Erythroblast (primary cell): Measurements from ENCODE around the gene THBS2.
A peak's percentile ranks its signal among the peaks of the same experiment; 100 is the strongest.
"Not testable (repeated sequence)": the region's sequence is repeated elsewhere in the genome, so short reads cannot be mapped to it uniquely, and the experiment has no call there.

ENCODE experiments used
- DNase-seq, 2 experiments: peaks; one replicate each; lab custom pipeline; 2025; lab: John Stamatoyannopoulos, UW
- GATA1 ChIP-seq: IDR thresholded peaks from 2 replicates; pipeline ENCODE4 v1.6.1; 2011; ENCODE audit warnings: low read depth, mild to moderate bottlenecking, control low read depth, low read length, moderate library complexity
- POLR2A ChIP-seq: IDR thresholded peaks from 2 replicates; pipeline ENCODE4 v1.6.1; 2011; ENCODE audit warnings: mild to moderate bottlenecking, low read length

The THBS2 gene

GRCh38 chr6:169224185-169224695 is 29.4 kb downstream of the THBS2 start:
- no peak for DNase-seq
- TF ChIP-seq POLR2A = no peak
- no peak for TF ChIP-seq GATA1

GRCh38 chr6:169223006-169223405 is 30.6 kb downstream of the THBS2 start:
- no peak for DNase-seq
- TF ChIP-seq GATA1 (no peak), POLR2A (no peak)

DNA sequence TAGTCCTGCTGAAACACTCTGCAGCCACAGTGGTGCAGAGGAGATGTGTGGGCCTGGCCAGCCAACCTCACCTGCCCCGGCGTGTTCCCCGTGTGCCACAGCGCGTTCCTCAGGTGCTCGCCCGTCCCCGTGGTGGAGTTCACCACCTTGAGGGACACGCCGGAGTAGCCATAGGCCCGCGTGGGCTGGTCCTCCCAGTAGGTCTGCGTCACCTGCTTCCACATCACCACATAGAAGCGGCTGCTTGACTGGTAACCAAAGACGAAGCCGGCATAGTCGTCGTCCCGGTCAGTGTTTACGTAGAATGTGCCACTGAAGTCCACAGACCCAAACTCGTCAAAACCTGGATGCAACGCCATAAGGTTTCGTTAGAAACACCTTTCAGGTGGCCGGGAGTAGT is 31.5 kb downstream of the THBS2 start:
- DNase-seq = no peak

DNA sequence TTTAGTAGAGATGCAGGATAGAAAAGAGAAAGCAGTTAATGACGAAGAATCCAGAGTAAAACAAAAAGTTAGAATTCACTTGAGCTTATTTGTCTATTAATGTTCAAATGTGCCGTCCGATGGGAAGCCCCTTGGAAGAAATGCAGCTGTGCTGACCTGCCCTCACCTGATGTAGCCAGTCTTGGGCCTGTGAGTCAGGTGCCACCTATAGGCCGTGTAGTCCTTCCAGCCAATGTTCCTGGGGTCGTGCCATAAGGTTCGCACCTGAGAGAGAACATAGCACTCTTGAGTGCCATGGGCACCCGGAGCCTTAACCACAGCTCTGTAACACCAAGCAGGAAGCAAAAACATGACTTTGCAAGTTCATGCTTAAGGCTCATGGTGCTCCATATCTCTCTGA is 32.4 kb downstream of the THBS2 start:
- no peak for TF ChIP-seq POLR2A
- no peak for TF ChIP-seq GATA1

More for the DNA sequence above, 31.5 kb downstream of the THBS2 start:
- no peak for TF ChIP-seq POLR2A
- no peak for TF ChIP-seq GATA1

DNA sequence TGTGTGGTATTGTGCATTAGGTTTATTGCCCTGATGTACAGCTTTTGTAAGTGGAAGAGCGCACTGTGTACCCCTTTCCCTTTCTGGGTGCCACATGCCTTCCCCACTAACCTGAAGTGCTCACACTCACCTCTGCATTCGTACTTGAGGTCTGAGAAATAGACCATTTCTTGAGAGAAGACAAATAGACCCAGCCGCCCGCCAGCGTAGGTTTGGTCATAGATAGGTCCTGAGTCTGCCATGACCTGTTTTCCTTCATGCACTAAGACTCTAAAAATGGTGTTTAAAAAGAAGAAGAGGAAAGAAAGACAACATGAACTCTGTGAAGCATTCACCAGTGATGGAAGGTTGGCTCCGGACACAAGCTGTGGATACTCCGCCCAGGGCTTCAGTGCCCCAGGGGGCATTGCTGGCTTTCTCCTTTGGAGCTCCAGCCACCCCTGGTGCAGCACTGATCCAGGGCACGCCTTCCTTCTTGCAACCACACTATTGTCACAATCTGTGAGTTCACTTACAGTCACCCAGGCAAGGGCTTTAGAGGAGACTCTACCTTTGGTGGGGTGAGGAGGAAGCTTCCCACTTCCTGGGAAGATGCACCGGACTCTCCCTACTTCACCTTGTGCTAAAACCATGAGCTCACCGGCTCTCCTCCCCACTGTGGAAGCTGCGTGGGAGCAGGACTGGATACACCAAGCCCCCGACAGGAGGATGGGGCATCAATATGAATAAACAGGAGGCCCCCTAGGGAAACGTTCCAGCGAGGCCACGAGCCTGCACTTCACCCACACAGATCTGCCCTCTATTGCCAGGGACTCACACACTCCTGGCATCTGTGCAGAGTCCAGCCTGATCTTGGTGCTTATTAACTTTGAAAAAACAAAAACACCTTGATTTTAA is 33.3 kb downstream of the THBS2 start:
- TF ChIP-seq GATA1 (no peak), POLR2A (no peak)
- DNase-seq = no peak

More for the DNA sequence above, 32.4 kb downstream of the THBS2 start:
- DNase-seq = no peak

GRCh38 chr6:169217972-169218371 is 35.7 kb downstream of the THBS2 start:
- TF ChIP-seq GATA1 = no peak
- TF ChIP-seq POLR2A = no peak
- DNase-seq = no peak

GRCh38 chr6:169216830-169217229 is 36.8 kb downstream of the THBS2 start:
- no peak for DNase-seq

GRCh38 chr6:169215201-169215681 is 38.4 kb downstream of the THBS2 start:
- TF ChIP-seq GATA1 = no peak
- TF ChIP-seq POLR2A = no peak
- no peak for DNase-seq

More at GRCh38 chr6:169216830-169217229, 36.8 kb downstream of the THBS2 start:
- TF ChIP-seq GATA1 = no peak
- TF ChIP-seq POLR2A = no peak

- not testable (repeated sequence) for DNase-seq
Measured at GRCh38 chr6:169214789-169215188, 38.9 kb downstream of the THBS2 start.

DNA sequence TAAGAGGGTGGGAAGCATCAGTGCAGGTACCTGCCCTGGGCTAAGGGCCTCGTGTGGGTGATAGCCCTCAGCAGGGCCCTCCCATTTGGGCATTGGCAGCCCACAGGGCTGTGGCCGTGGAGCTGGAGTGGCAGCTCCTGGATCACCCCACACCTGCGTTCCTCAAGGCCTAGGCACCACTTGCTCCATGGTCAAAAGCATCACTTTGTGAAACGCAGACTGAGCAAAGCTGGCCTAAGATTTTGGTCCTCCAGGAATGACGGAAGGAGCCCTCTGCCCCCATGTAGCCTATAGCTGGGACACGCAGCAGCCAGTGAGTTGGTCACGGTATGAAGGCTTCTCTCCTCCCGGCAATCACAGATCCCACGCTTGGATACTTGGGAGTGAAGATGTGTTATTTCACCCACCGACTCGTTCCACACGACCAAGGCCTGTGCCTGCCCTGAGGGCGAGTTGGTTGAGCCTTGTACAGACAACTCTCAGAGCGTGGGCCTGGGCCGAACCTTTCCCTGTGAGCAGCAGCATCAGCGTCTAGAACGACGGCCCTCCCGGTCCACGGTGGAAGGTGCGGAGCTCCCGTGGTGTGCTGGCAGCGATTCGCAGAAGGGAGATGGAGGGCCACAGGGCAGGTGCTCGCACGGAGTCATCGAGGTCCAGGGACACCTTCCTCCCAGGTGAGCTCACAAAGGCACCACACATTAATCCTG is 39.7 kb downstream of the THBS2 start:
- TF ChIP-seq POLR2A = no peak
- TF ChIP-seq GATA1 = no peak
- no peak for DNase-seq

- DNase-seq = peak; percentile 81 to 86
Measured at GRCh38 chr6:169212897-169213813, 40.5 kb downstream of the THBS2 start.

GRCh38 chr6:169212436-169212835 is 41.2 kb downstream of the THBS2 start:
- TF ChIP-seq POLR2A = no peak
- TF ChIP-seq GATA1 = no peak
- no peak for DNase-seq

More at GRCh38 chr6:169212897-169213813, 40.5 kb downstream of the THBS2 start:
- no peak for TF ChIP-seq GATA1
- TF ChIP-seq POLR2A = no peak

- DNase-seq = no peak
- TF ChIP-seq GATA1 = no peak
Measured at GRCh38 chr6:169211881-169212280, 41.8 kb downstream of the THBS2 start.
